Head of caudate nucleus (tissue), 42 donors: ENCODE measurements around the gene DUSP15.
"Not testable (repeated sequence)": the region's sequence is repeated elsewhere in the genome, so short reads cannot be mapped to it uniquely, and the experiment has no call there.

ENCODE experiments used
- DNase-seq, 42 donors: peaks; one replicate each; pipeline versions ENCODE4 v3.0.0 to v3.0.0-alpha.2; 2020 to 2021; ENCODE audit warnings: mixed read lengths in 7 of 42
- intact Hi-C: fragments of 100-400 bp; cut with DNase I; formaldehyde crosslinking; loops from one replicate; pipeline ENCODE4 v1.15.0; 2022

DUSP15 gene, protein sequence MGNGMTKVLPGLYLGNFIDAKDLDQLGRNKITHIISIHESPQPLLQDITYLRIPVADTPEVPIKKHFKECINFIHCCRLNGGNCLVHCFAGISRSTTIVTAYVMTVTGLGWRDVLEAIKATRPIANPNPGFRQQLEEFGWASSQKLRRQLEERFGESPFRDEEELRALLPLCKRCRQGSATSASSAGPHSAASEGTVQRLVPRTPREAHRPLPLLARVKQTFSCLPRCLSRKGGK

DNA sequence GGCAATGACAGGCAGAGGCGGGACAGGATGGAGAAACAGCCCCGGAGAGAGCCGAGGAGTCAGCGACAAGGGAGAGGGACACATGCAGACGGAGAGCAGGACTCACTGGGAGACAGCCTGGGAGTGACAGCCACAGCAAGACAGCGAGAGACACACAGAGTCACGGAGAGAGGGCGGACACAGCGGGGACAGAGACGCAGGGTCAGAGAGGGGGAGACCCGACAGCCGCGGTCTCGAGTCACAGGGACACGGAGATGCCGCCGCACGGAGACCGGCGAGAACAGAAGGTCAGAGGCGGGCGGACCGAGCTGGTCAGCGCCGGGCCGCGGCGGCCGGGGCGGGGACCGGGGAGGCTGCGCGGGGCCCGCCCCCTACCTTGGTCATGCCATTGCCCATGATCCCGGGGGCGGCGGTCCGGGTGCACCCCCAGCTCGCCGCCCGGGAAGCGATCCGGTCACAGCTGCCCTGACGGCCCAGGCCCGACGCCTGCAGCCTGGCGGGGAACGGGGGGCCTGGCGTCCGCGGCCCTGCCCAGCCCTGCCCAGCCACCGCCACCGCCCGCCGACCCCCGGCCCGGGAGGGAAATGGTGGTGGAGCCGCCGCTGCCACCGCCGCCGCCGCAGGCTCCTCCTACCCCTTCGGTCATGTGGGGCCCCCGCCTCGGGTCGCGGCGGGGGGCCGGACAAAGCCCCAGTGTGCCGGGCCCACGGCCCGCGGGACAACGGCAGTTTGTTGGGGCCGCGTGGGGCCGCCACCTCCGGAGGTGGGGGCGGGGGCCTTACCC is at the start of gene DUSP15, which contains the start of gene TTLL9:
DUSP15 (minus strand) TSS at position 586 of the 784 bp plus-strand sequence; CDS start at position 396, 190 bp downstream.
TTLL9 (plus strand) TSS at position 693 of the 784 bp plus-strand sequence. CDS start 493 bp downstream, outside the sequence.
- intact Hi-C loops: no loop called here
- DNase-seq: peak; percentile 44 to 91 (median 82)

DNA sequence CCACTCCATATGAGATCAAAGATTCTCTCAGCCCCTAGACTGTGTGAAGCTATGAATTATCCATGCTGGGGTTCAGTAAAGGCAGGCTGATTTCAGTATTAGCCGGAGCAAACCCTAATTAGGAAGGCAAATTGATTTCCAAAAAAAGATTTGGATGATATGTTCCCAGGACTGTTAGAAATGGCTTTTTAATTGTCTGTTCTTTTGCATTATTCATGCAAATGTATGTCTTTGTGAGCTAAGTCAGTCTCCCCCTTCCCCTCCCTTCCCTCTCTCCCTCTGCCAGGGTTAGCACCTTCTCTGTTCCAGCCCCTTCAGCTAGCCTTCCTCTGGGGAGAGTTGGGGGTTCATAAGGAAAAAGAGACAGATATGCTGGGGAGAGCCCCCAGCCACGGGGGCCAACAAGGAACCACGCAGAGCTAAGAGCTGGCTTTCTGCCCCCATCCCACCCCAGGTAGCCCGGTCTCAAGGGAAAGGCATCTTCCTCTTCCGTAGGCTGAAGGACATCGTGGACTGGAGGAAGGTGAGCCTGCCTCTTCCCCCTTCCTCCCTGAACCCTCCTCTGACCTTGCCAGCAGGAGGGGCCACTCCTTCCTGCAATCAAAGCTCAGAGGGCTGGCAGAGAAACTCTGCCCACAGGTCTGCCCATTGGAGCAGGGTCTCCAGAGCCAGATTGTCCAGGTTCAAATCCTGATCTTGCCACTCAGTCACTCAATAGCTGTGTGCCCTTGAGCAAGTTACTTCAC is 49.3 kb upstream of the DUSP15 start:
- DNase-seq: no peak
- intact Hi-C loops: no loop called here

DNA sequence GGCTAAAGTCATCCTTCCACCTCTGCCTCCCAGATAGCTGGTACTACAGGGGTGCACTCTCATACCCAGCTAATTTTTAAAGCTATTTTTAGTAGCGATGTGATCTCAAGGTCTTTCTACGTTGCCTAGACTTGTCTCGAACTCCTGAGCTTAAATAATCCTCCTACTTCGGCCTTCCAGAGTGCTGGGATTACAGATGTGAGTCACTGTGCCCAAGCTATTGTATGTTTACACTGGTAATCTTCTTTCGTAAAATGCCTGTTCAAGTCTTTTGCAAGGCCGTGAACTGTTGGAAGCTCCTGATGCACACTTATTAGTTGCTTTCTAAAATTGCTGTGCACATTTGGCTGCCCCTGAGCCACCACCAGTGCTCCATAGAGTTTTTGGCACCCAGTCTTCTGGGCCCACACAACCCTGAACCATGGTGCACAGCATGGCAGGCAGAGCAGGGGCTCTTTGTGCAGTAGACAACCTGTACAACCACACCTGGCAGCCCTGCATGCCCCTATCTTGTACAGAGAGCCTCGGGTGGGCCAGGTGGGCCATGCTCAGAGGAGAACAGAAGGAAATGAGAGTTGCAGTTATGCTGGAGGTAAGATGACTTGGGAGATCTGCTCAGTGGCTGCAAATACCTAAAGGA is 48.3 kb upstream of the DUSP15 start:
- intact Hi-C loops: no loop called here
- DNase-seq: no peak

DNA sequence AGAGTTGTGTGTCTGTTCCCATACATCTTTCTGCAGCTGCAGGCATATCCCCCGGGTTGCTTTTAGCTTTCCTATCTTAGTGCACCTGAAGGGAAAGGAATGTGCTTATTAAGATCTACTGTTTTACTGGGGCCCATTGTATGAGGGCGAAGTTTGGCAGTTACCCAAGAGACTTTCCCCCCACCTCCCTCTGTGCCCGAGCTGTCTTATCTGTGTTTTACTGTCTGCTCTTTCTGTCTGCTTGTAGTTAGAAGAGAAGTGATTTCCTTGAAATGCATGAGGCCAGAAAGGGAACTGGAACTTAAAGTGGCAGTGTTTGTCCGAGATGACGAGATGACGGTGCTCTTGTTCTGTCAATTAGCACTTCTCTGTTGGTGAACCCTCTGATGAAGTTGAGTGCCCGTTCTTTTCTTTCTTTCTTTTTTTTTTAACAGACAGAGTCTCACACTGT is 47.7 kb upstream of the DUSP15 start:
- DNase-seq, intact Hi-C loops: not testable (repeated sequence)

DNA sequence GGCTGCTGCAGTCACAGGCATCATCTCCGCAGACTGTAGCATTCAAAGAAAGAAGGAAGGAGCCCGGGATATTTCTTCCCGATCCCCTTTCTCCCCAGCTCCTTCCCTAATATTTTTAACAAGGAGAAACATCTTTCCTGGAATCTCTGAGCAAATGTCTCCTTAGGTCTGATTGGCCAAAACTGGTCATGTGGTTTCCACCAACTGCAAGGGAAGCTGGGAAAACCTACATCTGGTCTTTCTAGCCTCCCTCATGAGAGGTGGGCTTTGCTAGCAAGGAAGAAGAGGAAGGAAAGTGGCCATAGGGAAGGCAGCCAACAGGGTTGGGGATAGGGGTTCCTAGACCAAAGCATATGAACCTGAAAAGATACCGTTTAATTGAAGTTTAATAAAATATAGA is 46.4 kb upstream of the DUSP15 start:
- DNase-seq: no peak
- intact Hi-C loops: no loop called here

DNA sequence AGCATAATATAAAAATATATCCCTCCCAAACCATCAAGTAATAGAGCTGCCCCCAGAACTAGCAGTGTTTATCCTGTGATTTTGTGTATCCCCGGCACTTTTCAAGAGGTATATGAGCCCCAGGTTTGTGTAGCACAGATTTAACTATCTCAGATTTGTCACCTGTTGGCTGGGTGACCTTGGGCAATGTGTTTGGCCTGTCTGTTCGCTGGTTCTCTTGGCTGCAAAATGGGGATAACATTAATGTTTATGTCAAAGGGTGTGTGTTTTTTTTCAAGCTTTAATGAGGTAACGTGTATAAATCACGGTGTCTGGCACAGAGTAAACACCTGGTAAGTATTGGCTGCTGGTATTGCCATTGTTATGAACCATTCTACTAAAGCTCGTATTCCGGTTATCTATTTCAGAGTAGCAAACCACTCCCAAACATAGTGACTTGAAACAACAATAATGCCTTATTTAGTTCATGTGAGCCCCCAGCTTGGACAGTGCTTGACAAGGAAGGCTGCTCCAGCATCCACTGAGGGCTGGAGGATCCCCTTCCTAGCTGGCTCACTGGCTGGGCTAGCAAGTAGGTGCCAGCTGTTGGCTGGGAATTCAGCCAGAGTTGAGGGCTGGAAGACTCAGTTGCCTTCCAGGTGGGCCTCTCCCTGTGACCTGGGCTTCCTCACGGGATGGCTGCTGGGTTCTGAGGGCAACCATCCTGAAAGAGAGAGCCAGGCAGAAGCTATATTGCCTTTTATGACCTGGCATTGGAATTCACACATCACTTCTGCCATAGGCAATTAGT is 45.4 kb upstream of the DUSP15 start:
- intact Hi-C loops: no loop called here
- DNase-seq: no peak

DNA sequence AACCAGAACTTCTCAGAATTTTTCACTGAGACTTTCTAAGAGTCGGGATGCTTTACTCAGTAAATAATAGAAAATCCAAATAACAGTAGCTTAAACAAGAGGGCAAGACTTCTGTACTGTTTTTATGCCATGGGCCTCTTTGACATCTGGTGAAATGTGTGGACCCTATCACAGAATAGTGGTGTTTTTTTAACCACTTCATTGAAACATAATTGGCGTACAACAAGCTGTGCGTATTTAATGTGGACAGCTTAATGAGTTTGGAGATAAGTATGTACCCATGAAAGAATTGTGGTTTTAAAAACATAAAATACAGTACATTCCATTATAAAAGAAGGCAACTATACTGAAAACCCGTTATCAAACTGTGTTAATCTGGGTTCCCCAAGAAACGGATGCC is 43.8 kb upstream of the DUSP15 start:
- intact Hi-C loops: no loop called here
- DNase-seq: no peak

DNA sequence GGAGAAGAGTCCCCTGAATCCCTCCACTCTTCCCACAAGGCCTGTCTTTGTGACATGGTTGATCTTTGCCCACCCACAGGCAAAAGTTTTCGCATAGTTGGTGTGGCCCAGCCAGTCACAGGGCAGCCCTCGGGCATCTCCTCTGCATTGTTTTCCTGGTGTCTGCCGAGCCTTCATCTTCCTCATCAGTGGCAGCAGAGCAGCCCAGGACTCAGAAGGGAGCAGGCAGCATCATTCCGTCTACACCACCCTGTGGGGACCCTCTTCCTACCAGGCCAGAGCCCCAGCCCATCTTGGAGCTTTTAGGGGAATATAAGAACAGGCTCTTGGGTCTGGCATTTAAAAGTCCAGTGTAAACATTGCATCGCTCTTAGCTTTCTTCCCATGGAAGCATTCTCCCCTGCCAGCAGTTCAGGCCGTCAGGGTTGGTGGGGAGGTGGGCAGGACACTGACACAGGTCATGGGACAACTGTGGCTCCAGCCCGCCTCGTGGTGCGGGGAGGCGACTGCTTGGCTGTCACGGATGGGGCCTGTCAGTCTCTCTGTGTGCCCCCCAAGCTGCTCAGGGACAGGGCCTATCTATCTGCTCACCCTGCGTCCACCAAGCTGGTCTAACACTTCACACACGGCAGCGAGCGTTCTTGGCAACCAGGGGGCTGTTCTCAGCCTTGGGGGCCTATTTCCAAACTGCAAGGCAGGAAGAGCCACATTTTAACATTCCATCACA is 43.3 kb upstream of the DUSP15 start:
- no peak for DNase-seq
- intact Hi-C loops: no loop called here

DNA sequence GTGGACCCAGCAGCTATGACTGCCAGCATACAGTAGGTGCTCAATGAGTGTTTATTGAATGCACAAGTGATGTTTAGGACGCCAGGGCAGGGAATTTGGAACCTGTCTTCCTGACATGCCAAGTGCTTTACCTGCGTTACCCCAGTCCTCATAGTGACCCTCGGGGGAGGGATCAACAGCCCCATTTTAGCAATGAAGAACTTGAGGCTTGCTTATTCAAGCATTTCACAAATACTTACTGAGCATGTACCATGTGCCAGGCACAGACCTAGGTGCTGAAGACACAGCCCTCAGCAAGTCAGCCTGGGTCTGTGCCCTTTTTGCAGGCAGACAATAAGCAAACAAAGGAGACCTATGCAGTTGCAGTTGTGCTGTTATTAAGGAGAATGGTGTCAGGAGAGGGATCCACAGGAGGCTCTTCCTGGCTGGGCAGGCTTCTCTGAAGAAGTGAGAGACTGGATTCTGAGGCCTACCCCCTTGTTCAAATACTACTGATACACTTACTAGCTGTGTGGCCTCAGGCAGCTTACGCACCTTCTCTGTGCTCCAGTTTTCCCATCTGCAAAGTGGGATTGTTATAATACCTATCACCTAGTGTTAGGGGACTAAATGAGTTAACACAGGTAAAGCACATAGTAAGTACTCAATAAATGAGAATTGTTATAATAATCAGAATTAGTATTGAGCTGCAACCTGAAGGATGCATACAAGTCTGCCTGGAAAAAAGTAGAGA is 39.9 kb upstream of the DUSP15 start:
- intact Hi-C loops: no loop called here
- DNase-seq: no peak

DNA sequence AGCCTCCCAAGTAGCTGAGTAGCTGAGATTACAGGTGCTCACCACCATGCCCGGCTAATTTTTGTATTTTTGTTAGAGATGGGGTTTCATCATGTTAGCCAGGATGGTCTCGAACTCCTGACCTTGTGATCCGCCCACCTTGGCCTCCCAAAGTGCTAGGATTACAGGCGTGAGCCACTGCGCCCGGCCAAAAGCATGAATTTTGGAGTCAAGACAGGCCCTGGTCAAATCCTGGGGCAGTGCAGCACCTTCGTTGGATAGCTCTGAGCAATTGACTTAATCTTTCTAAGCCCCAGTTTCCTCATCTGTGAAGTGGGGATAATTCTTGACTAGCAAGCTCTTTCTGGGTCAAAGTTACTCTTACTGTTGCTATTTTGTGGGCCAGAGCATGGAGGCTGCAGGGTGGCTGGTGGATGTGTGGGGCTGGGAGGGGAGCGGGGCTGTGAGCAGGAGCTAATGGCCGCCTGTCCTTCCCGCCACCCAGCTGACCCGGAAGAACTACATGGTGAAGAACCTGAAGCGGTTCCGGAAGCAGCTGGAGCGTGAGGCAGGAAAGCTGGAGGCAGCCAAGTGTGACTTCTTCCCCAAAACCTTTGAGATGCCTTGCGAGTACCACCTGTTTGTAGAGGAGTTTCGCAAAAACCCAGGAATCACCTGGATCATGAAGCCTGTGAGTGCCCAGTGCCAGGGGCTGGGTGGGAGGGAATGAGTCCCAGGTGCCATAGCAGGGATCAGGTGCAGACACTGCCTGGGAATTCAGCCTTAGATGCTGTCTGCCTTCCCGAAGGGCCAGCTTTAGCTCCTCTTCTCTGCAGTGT is 39.1 kb upstream of the DUSP15 start:
- no peak for DNase-seq
- intact Hi-C loops: no loop called here

DNA sequence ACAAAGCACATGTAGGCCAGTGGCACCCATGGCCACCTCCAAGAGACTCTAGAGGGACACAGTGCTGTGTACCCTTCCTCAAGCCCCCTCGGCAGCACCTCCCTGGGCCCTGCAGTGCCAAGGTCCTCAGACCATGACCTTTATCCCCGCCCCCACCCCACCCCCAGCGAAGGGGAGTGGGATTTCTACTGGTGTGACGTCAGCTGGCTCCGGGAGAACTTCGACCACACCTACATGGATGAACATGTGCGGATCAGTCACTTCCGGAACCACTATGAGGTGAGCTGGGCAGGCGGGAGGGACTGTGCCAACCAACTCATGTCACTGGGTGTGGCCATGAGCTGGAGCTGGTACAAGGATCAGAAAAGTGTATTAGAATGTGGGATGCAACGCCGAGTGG is 38.1 kb upstream of the DUSP15 start:
- intact Hi-C loops: no loop called here
- no peak for DNase-seq

DNA sequence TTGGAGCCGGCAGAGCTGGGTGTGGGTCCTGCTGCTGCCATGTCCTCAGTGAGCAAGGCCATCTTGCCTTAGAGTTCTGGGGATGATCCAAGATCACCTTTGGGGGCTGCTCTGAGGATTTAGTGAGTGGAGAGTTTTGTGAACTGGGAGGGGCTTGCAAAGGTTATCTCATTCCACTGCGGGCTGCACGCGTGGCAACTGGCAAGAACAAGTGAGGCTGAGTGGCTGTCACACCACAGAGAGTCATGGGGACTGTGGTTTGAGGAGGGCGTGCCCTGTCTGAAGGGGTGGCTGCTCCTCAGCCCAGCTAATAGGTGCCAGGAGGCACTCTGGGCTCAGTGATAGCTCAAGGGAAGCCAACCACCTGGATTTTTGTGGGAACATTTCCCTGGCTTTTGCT is 37.7 kb upstream of the DUSP15 start:
- DNase-seq: no peak
- intact Hi-C loops: no loop called here

DNA sequence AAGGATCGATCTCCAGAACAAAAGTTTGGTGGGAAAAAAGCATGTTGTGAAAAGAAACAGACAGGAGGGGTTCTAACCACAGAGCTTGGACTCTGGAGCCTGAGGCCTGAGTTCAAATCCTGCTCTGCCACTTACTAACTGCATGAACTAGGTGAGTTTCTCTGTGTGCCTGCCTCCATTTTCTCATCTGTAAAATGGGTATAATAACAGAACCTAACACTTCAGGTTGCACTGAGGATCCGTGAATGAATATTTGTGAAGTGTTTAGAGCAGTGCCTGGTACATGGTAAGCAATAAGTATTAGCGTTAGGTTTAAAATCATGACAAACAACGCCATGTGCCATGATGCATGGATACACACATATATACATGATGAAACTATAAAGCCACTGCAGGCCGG is 36.7 kb upstream of the DUSP15 start:
- DNase-seq: no peak
- intact Hi-C loops: no loop called here

DNA sequence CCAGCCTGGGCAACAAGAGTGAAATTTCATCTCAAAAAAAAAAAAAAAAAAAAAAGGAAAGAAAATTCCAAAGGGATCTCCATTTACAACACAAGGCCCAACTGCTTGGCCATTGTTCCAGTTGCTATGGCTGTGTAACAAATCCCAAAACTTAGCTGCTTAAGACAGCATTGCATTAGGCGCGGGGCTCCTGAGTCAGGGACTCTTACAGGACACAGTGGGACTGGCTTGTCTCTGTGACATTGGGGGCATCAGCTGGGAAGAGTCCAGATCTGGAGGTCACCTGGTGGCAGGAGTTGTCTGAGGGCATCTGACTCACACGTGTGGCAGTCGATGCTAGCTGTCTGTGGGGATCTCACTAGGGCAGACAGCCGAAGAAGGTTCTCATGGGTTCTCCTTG is 35.7 kb upstream of the DUSP15 start:
- intact Hi-C loops: no loop called here
- no peak for DNase-seq

DNA sequence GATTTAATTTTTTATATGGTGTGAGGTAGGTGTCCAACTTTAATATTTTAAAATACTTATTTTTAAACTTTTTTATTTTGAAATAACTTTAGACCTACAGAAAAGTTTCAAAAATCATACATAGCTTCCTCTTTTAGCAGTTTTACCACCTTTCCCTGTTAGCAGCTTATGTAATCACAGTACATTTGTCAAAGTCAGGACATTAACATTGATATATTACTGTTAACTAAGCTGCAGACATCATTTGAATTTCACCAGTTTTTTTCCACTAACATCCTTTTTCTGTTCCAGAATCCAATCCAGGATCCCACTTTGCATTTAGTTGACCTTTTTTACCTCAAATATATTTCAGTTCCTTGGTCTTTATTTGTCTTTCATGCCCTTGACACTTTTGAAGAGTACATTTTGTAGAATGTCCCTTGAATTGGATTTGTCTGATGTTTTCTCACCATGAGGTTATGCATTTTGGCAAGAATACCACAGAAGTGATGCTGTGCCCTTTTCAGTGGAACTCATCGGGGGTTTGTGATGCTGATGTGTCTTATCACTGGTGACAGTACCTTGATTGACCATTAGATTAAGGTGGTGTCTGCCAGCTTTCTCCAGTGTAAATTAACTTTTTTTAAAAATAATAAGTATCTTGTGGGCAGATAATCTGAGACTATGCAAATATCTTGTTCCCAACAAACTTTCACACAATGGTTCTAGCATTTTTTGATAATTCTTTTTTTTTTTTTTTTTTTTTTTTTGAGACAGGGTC is 33.5 kb upstream of the DUSP15 start:
- no peak for DNase-seq
- intact Hi-C loops: no loop called here

DNA sequence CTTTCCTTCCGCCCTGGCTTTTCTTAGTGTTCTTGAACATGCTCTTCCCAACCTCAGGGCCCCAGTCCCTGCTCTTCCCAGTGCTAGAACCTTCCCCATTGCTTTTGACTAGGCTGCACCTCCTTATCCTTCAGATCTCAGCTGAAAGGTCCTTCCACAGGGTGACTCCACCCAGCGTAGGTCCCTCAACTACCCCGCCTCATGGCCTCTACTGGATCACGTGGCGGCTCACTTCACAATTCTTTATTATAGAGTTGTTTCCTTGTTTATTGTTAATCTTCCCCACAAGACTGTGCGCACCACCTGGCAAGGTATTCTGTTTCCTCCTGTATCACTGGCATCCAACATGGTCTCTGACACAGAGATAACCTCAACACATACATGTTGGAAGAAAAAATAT is 31.3 kb upstream of the DUSP15 start:
- no peak for DNase-seq
- intact Hi-C loops: no loop called here
